Peyer's patch (tissue), 4 donors: ENCODE data around the gene PPP2R5E.

ENCODE experiments used
- CTCF ChIP-seq, 6 experiments: fragments of 450-650 bp in 4 of 6; fragments of 200-600 bp in 2 of 6; sonication (generic) in 1 of 6; IDR thresholded peaks; one replicate each; pipeline ENCODE4 v1.5.1; 2017 to 2019; ENCODE audit warnings: antibody characterized with exemption in 6 of 6, mild to moderate bottlenecking in 3 of 6, moderate library complexity in 1 of 6
- POLR2A ChIP-seq, 2 donors: fragments of 450-650 bp; IDR thresholded peaks; one replicate each; pipeline ENCODE4 v1.5.1; 2017; ENCODE audit warnings: antibody characterized with exemption in 2 of 2, mild to moderate bottlenecking in 2 of 2, moderate library complexity in 2 of 2

- TF ChIP-seq CTCF (IDR thresholded peaks at IDR 0.05) (no peak), POLR2A (IDR thresholded peaks at IDR 0.05) (no peak)
Observed at GRCh38 chr14:63443361-63443760, 99.8 kb downstream of the PPP2R5E start.
